Neuron (in vitro differentiated cells): ENCODE results near the gene PLCXD3.

ENCODE experiments used
- H2AFZ ChIP-seq: one replicate; pipeline ENCODE4 v1.6.1; 2013; ENCODE audit warnings: low read depth, mild to moderate bottlenecking, inconsistent platforms, low read length, moderate library complexity
- H3K27me3 ChIP-seq: one replicate; pipeline ENCODE4 v1.6.1; 2013; ENCODE audit warnings: low read length; ENCODE audit not compliant: insufficient read depth
- H3K36me3 ChIP-seq: one replicate; pipeline ENCODE4 v1.6.1; 2013; ENCODE audit warnings: low read length; ENCODE audit not compliant: insufficient read depth
- H3K4me1 ChIP-seq: one replicate; pipeline ENCODE4 v1.6.1; 2013; ENCODE audit warnings: low read length; ENCODE audit not compliant: insufficient read depth
- H3K4me3 ChIP-seq: 2 replicates; pipeline ENCODE4 v1.5.1; 2013; ENCODE audit warnings: mild to moderate bottlenecking, low read length, moderate library complexity
- H3K9me3 ChIP-seq: one replicate; pipeline ENCODE4 v1.6.1; 2013; ENCODE audit warnings: low read length

PLCXD3 gene

GRCh38 chr5:41402845-41403244 is 107.6 kb downstream of the PLCXD3 start:
- no peaks in the 10 kb centered on the region for H3K9me3 ChIP-seq
- no peaks in the 10 kb centered on the region for H3K4me1 ChIP-seq
- H2AFZ ChIP-seq: no peak overlapping the region

GRCh38 chr5:41399839-41400238 is 110.6 kb downstream of the PLCXD3 start:
- Histone ChIP-seq H3K9me3 (no peaks in the 10 kb centered on the region), H2AFZ (no peak overlapping the region), H3K4me1 (no peaks in the 10 kb centered on the region), H3K36me3 (no peaks in the 10 kb centered on the region), H3K27me3 (no peaks in the 10 kb centered on the region), H3K4me3 (no peak overlapping the region)

More at GRCh38 chr5:41402845-41403244, 107.6 kb downstream of the PLCXD3 start:
- Histone ChIP-seq H3K27me3 (no peaks in the 10 kb centered on the region), H3K36me3 (no peaks in the 10 kb centered on the region), H3K4me3 (no peak overlapping the region)

- no peaks in the 10 kb centered on the region for H3K36me3 ChIP-seq
- no peaks in the 10 kb centered on the region for H3K9me3 ChIP-seq
- H3K27me3 ChIP-seq: no peaks in the 10 kb centered on the region
- H2AFZ ChIP-seq: no peak overlapping the region
- H3K4me1 ChIP-seq: no peaks in the 10 kb centered on the region
- H3K4me3 ChIP-seq: no peak overlapping the region
Measured at GRCh38 chr5:41392016-41392415, 118.4 kb downstream of the PLCXD3 start.

GRCh38 chr5:41374631-41375030 is 135.8 kb downstream of the PLCXD3 start:
- Histone ChIP-seq H3K4me3 (no peak overlapping the region), H2AFZ (no peak overlapping the region), H3K4me1 (no peaks in the 10 kb centered on the region), H3K27me3 (peaks cover 2% of the 10 kb centered on the region), H3K36me3 (no peaks in the 10 kb centered on the region), H3K9me3 (no peaks in the 10 kb centered on the region)

- H3K4me3 ChIP-seq: no peak overlapping the region
- H3K9me3 ChIP-seq: no peaks in the 10 kb centered on the region
- H3K36me3 ChIP-seq: no peaks in the 10 kb centered on the region
- H2AFZ ChIP-seq: no peak overlapping the region
- no peaks in the 10 kb centered on the region for H3K4me1 ChIP-seq
- peaks cover 2% of the 10 kb centered on the region for H3K27me3 ChIP-seq
Measured at GRCh38 chr5:41373230-41373629, 137.2 kb downstream of the PLCXD3 start.

GRCh38 chr5:41371738-41372137 is 138.7 kb downstream of the PLCXD3 start:
- Histone ChIP-seq H3K9me3 (no peaks in the 10 kb centered on the region), H2AFZ (no peak overlapping the region), H3K27me3 (no peaks in the 10 kb centered on the region), H3K4me3 (no peak overlapping the region), H3K4me1 (no peaks in the 10 kb centered on the region), H3K36me3 (no peaks in the 10 kb centered on the region)

GRCh38 chr5:41370482-41370881 is 139.9 kb downstream of the PLCXD3 start:
- Histone ChIP-seq H3K27me3 (no peaks in the 10 kb centered on the region), H3K36me3 (no peaks in the 10 kb centered on the region), H2AFZ (no peak overlapping the region), H3K4me3 (no peak overlapping the region), H3K4me1 (no peaks in the 10 kb centered on the region), H3K9me3 (no peaks in the 10 kb centered on the region)

- Histone ChIP-seq H3K27me3 (no peaks in the 10 kb centered on the region), H3K4me3 (no peak overlapping the region), H3K36me3 (no peaks in the 10 kb centered on the region), H3K9me3 (no peaks in the 10 kb centered on the region), H3K4me1 (peaks cover 6% of the 10 kb centered on the region), H2AFZ (no peak overlapping the region)
Measured at GRCh38 chr5:41369799-41370198, 140.6 kb downstream of the PLCXD3 start.

GRCh38 chr5:41368158-41368557 is 142.2 kb downstream of the PLCXD3 start:
- Histone ChIP-seq H3K27me3 (no peaks in the 10 kb centered on the region), H3K36me3 (no peaks in the 10 kb centered on the region), H3K4me1 (peaks cover 10% of the 10 kb centered on the region), H3K9me3 (no peaks in the 10 kb centered on the region), H2AFZ (no peak overlapping the region), H3K4me3 (no peak overlapping the region)

- no peaks in the 10 kb centered on the region for H3K9me3 ChIP-seq
Measured at GRCh38 chr5:41365369-41365768, 145.0 kb downstream of the PLCXD3 start.

GRCh38 chr5:41364346-41364745 is 146.1 kb downstream of the PLCXD3 start:
- Histone ChIP-seq H3K27me3 (no peaks in the 10 kb centered on the region), H3K4me1 (peaks cover 10% of the 10 kb centered on the region), H2AFZ (no peak overlapping the region), H3K4me3 (no peak overlapping the region), H3K9me3 (no peaks in the 10 kb centered on the region), H3K36me3 (no peaks in the 10 kb centered on the region)

More at GRCh38 chr5:41365369-41365768, 145.0 kb downstream of the PLCXD3 start:
- Histone ChIP-seq H2AFZ (no peak overlapping the region), H3K4me3 (no peak overlapping the region), H3K36me3 (no peaks in the 10 kb centered on the region), H3K27me3 (no peaks in the 10 kb centered on the region), H3K4me1 (peaks cover 10% of the 10 kb centered on the region)

GRCh38 chr5:41363343-41363986 is 146.9 kb downstream of the PLCXD3 start:
- peaks cover 10% of the 10 kb centered on the region for H3K4me1 ChIP-seq
- no peaks in the 10 kb centered on the region for H3K9me3 ChIP-seq
- H2AFZ ChIP-seq: no peak overlapping the region
- H3K27me3 ChIP-seq: no peaks in the 10 kb centered on the region
- no peak overlapping the region for H3K4me3 ChIP-seq
- H3K36me3 ChIP-seq: no peaks in the 10 kb centered on the region

- Histone ChIP-seq H2AFZ (no peak overlapping the region), H3K36me3 (no peaks in the 10 kb centered on the region), H3K9me3 (no peaks in the 10 kb centered on the region), H3K4me3 (no peak overlapping the region), H3K4me1 (no peaks in the 10 kb centered on the region), H3K27me3 (no peaks in the 10 kb centered on the region)
Measured at GRCh38 chr5:41356786-41357185, 153.6 kb downstream of the PLCXD3 start.

- no peaks in the 10 kb centered on the region for H3K36me3 ChIP-seq
- H3K9me3 ChIP-seq: no peaks in the 10 kb centered on the region
- H3K4me3 ChIP-seq: no peak overlapping the region
- no peaks in the 10 kb centered on the region for H3K27me3 ChIP-seq
- no peak overlapping the region for H2AFZ ChIP-seq
- H3K4me1 ChIP-seq: no peaks in the 10 kb centered on the region
Measured at GRCh38 chr5:41349846-41350245, 160.6 kb downstream of the PLCXD3 start.
